Subcutaneous abdominal adipose tissue (tissue), 5 donors: ENCODE results near the gene GAPDHS.

Experiments used
- H3K27ac ChIP-seq: one replicate; pipeline ENCODE4 v1.7.0; 2013; ENCODE audit warnings: low read depth, mild to moderate bottlenecking, inconsistent platforms, low read length, moderate library complexity
- H3K27me3 ChIP-seq, 5 donors: one replicate each; pipeline ENCODE4 v1.7.0; 2013; ENCODE audit warnings: low read length in 5 of 5, inconsistent platforms in 1 of 5; ENCODE audit not compliant: control insufficient read depth in 5 of 5, insufficient read depth in 4 of 5
- H3K36me3 ChIP-seq, 5 donors: one replicate each; pipeline ENCODE4 v1.7.0; 2013; ENCODE audit warnings: low read length in 5 of 5; ENCODE audit not compliant: control insufficient read depth in 5 of 5, insufficient read depth in 5 of 5
- H3K4me1 ChIP-seq, 5 donors: one replicate each; pipeline ENCODE4 v1.7.0; 2013; ENCODE audit warnings: low read length in 5 of 5, mild to moderate bottlenecking in 3 of 5, moderate library complexity in 1 of 5; ENCODE audit not compliant: control insufficient read depth in 5 of 5, insufficient read depth in 5 of 5
- H3K4me3 ChIP-seq, 5 donors: one replicate each; pipeline ENCODE4 v1.7.0; 2013; ENCODE audit warnings: low read length in 5 of 5, low read depth in 1 of 5
- H3K9ac ChIP-seq, 5 donors: one replicate each; pipeline ENCODE4 v1.7.0; 2013; ENCODE audit warnings: low read length in 5 of 5, mild to moderate bottlenecking in 4 of 5, moderate library complexity in 3 of 5
- H3K9me3 ChIP-seq, 5 donors: one replicate each; pipeline ENCODE4 v1.7.0; 2013; ENCODE audit warnings: low read length in 5 of 5; ENCODE audit not compliant: control insufficient read depth in 5 of 5
- donor health status: healthy.
- donor health status: healthy.
- donor health status: healthy.
- donor health status: healthy.
- donor health status: healthy.

GAPDHS gene

DNA sequence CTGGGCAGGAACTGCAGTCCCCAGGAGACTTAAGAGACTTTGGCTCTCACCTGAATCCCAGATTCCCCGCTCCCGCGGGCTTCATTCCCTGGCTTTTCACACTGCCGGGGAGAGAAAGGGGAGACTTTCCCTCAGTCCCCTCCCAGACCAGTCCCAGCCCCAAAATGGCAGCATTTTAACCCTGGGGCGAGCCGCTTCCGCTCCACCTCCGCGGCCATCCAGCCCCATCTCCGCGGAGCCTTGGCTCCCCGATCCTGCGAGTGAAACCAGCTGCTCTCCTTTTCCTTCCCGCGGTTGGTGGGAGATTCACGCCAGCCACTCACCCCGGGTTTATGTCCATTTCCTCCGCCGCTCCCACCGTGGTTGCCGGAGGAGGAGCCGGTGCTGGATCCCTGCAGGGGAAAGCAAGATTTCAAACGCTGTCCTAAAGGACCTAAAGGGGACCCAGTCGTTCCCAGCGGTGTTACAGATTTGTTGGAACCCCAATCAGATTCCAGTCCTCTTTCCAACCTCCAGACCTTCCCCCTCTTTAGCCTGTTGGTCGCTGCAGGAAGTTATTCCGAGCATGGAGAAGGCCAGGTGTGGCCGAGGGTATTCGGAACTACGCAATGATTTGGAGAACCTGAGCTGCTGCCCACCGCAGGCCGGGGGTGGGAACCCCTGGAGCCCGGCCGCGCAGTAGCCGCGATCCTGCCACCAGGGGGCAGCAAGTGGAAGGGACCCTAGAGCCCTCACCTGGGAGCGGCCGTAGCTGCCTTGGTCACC lies 23.2 kb upstream of the GAPDHS start:
- H3K27me3 ChIP-seq, result peaks cover 50 to 70% (median 54%) of the 10 kb centered on the region in 5 donors
- no peaks in the 10 kb centered on the region for H3K9me3 ChIP-seq
- peak overlapping the region; percentile 26 to 61 (median 50) for H3K4me3 ChIP-seq
- H3K27ac ChIP-seq, result no peak overlapping the region
- no peaks in the 10 kb centered on the region for H3K36me3 ChIP-seq
- H3K4me1 ChIP-seq, result peaks cover 0 to 20% (median 13%) of the 10 kb centered on the region in 5 donors
- H3K9ac ChIP-seq, result peak overlapping the region in 1 of 5 donors; percentile 58

DNA sequence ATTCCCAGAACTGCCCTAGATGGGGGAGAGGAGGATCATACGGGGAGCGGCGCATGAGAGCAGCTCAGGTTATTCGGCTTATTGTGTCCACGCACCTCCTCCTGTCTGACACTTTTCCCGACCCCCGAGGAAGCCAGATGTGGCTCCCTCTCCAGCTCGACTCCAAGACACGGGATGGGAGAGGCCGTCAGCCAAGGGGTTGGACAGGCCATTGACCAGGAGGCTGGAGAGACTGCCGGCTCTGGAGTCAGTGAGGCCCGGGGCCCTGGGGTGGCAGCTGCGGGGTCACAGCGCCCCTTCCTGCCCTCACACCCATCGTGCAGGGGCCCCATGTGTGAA lies 22.7 kb upstream of the GAPDHS start:
- H3K36me3 ChIP-seq, result no peaks in the 10 kb centered on the region
- H3K4me1 ChIP-seq, result peaks cover 0 to 20% (median 13%) of the 10 kb centered on the region in 5 donors
- peaks cover 47 to 64% (median 54%) of the 10 kb centered on the region in 5 donors for H3K27me3 ChIP-seq
- peak overlapping the region in 2 of 5 donors; percentile 50 to 54 for H3K4me3 ChIP-seq
- no peak overlapping the region for H3K9ac ChIP-seq
- H3K27ac ChIP-seq, result no peak overlapping the region
- H3K9me3 ChIP-seq, result no peaks in the 10 kb centered on the region

DNA sequence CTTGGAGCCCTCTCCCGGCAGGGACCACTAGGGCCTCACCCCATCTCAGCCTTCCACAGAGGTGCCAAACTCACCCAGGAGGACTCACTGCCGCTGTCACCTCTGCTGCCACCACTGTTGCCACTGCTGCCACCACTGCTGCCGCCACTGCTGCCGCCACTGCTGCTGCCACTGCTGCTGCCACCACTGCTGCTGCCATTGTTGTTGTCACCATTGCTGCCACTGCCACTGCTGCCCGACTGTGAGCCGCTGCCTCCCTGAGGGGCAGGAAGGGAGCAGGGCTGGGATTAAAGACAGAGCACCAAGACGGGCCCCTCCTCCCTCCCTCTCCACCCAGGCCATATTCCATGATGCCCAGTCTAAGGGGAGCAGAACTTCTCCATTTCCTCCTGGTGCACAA lies 21.9 kb upstream of the GAPDHS start:
- Histone ChIP-seq H3K27me3 (peaks cover 46 to 57% (median 54%) of the 10 kb centered on the region in 5 donors), H3K4me1 (peaks cover 0 to 20% (median 13%) of the 10 kb centered on the region in 5 donors), H3K27ac (no peak overlapping the region), H3K9ac (no peak overlapping the region), H3K9me3 (no peaks in the 10 kb centered on the region), H3K36me3 (no peaks in the 10 kb centered on the region), H3K4me3 (no peak overlapping the region)

DNA sequence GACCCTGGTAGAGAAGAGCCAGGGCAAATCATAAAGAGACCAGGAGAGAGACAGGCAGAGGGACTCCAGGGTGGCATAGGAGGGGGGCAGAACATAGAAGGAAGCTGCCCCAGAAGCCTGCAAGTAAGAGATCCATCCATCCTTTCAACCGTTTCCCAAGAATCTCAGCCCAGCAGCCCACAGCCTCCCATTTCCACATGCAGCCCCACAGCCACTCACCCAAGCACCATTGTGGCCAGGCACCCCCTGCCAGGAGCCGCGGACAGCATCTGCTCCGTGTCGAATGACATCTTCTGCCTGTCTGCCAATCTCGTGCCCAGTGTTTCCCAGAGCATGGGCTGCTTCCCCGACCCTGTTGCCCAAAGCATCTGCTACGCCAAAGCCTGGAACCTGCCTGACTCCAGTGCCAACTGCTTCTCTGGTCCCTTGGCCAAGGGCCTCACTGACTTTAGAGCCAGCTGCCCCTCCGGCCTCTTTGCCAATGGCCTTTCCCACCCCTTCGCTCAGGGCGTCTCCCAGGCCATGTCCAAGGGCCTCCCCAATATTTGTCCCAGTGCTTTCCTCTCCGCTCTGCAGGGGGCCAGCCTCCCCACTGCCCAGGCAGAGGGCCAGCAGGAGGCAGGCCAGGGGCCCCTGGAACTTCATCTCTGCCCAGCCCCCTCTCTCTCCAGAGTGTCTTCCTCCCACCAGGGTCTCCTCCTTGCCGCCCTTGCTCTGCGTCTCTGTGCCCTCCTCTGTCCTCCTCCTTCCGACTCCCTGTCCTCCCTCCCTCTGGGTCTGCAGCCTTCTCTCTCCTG lies 20.2 kb upstream of the GAPDHS start:
- H3K4me1 ChIP-seq, result peaks cover 0 to 20% (median 13%) of the 10 kb centered on the region in 5 donors
- H3K4me3 ChIP-seq, result no peak overlapping the region
- no peaks in the 10 kb centered on the region for H3K36me3 ChIP-seq
- no peak overlapping the region for H3K9ac ChIP-seq
- no peak overlapping the region for H3K27ac ChIP-seq
- no peaks in the 10 kb centered on the region for H3K9me3 ChIP-seq
- H3K27me3 ChIP-seq, result peaks cover 32 to 52% (median 46%) of the 10 kb centered on the region in 5 donors

DNA sequence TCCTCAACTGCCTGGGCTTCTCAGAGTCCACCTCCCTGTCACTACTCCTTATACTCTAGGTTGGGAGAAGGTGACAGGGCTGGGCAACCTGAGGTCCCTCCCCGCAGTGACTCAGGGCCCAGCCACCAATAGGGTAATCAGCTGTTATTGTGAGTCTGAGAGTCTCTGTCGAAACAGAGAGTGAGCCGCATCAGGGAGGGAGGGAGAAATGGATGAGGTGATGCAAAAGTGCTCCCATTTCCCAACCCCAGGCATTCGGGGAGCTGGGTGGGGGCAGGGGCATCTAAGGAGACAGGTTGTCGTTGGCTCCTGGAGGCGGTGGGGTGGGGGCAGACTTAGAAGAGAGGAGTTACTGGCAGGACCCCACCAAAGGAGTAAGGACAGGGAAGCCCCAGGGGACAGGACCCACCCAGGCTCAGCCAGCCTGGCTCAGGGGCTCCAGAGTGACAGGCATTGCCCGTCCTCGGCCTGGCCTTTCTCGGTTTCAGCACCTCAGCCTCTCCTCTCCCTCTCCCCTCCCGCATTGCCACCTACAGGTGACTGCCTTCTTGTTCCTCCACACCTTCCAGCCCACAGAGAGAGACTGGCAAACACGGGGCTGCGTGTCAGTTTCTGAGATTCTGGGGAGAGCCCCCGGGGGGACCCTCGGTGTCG lies 19.5 kb upstream of the GAPDHS start, which contains the start of gene DMKN:
DMKN (minus strand) TSS at position 22 of the 654 bp plus-strand sequence. CDS start 174 bp downstream, outside the sequence.
- Histone ChIP-seq H3K9ac (no peak within 1 kb of the TSS), H3K27me3 (peaks cover 32 to 48% (median 45%) of the 10 kb centered on the region in 5 donors), H3K27ac (no peak within 1 kb of the TSS), H3K4me3 (no peak within 1 kb of the TSS), H3K36me3 (no peaks in the 10 kb centered on the region), H3K9me3 (no peaks in the 10 kb centered on the region), H3K4me1 (peaks cover 0 to 20% (median 13%) of the 10 kb centered on the region in 5 donors)

DNA sequence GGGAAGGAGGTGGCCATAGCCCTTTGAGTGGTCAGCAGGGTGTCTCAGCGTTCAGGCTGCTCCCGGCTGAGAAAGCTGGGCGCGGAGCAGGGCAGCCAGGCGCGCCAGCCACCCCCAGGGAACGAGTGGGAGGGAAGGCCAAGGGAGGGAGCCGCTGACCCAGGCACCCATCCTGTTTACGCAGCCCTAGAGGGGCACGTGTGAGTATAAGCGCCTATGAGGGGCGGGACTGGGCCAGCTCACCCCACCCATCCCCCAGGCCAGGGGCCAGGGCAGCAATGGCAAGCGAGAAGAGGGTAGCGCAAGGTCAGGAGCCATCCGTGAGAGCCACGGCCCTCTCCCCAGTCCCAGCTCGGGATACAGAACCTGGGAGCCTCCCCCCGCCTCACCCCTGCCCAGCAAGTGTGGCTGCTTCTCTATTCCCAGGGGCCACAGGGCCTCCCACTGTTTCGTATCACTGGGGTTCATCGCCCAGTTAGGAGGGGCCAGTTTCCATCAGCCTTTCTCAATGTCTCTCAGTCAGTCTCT lies 18.9 kb upstream of the GAPDHS start:
- no peak overlapping the region for H3K27ac ChIP-seq
- H3K4me1 ChIP-seq, result peaks cover 0 to 19% (median 13%) of the 10 kb centered on the region in 5 donors
- peaks cover 28 to 44% (median 43%) of the 10 kb centered on the region in 5 donors for H3K27me3 ChIP-seq

DNA sequence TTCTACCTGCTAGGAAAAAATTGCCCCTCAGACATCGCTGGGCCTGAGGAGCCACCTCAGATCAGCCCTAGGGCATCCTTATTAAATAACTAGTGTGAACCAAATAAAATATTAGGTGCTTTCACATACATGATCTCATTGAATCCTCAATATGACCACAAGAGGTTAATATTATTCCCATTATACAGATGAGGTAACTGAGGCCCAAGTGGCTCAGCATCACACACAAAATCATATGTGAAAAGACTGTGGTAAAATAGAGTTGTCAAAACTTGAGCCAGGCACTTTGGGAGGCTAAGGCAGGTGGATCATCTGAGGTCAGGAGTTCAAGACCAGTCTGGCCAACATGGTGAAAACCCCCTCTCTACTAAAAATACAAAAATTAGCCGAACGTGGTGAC lies 16.9 kb upstream of the GAPDHS start:
- Histone ChIP-seq H3K36me3 (no peaks in the 10 kb centered on the region), H3K27me3 (peaks cover 16 to 32% (median 25%) of the 10 kb centered on the region in 5 donors), H3K4me1 (peaks cover 0 to 6% (median 0%) of the 10 kb centered on the region in 5 donors), H3K9ac (no peak overlapping the region), H3K4me3 (no peak overlapping the region), H3K9me3 (no peaks in the 10 kb centered on the region), H3K27ac (no peak overlapping the region)

More for the DNA sequence above, 18.9 kb upstream of the GAPDHS start:
- H3K9me3 ChIP-seq, result no peaks in the 10 kb centered on the region
- no peaks in the 10 kb centered on the region for H3K36me3 ChIP-seq
- H3K9ac ChIP-seq, result no peak overlapping the region
- no peak overlapping the region for H3K4me3 ChIP-seq

DNA sequence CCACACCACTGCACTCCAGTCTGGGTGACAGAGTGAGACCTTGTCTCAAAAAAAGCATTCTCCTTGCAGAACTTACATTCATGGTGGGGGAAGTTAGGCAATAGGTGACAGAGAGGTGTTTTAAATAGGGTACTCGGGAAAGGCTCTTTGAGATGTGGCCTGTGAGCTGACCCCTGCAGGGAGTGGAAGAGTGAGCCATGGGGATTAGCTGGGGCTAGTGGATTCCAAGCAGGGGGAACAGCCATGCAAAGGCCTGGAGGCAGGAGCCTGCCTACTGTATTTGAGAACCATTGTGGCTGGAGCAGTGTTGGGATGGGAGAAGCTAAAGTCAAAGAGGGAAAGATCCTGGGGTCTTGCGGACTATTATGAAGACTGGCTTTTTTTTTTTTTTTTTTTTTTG lies 15.9 kb upstream of the GAPDHS start:
- Histone ChIP-seq H3K4me1 (peaks cover 0 to 6% (median 0%) of the 10 kb centered on the region in 5 donors), H3K27me3 (peaks cover 12 to 28% (median 20%) of the 10 kb centered on the region in 5 donors), H3K36me3 (no peaks in the 10 kb centered on the region), H3K27ac (no peak overlapping the region), H3K4me3 (no peak overlapping the region), H3K9me3 (no peaks in the 10 kb centered on the region), H3K9ac (no peak overlapping the region)

DNA sequence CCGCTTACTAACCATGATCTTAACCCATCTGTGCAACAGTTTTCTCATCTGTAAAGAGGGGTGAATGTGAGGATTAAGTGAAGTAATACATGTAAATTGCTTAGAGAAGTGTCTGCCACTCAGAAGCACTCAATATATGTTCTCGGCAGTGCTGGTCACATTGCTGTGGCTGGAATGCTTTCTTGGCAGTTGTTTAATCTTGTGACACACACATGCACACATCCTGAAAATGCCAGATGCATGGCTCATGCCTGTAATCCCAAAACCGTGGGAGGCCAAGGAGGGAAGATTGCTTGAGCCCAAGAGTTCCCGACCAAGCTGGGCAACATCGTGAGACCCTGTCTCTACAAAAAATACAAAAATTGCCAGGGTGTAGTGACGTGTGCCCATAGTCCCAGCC lies 14.9 kb upstream of the GAPDHS start:
- no peak overlapping the region for H3K4me3 ChIP-seq
- H3K4me1 ChIP-seq, result peaks cover 0 to 6% (median 0%) of the 10 kb centered on the region in 5 donors
- no peaks in the 10 kb centered on the region for H3K36me3 ChIP-seq
- H3K27ac ChIP-seq, result no peak overlapping the region
- H3K9ac ChIP-seq, result no peak overlapping the region
- H3K27me3 ChIP-seq, result peaks cover 7 to 18% (median 16%) of the 10 kb centered on the region in 5 donors
- no peaks in the 10 kb centered on the region for H3K9me3 ChIP-seq
